DMS 273 treated with DMSO at 0.1 percent for 48 hours (cell line): ENCODE measurements around the gene ETV7.
A peak's percentile ranks its signal among the peaks of the same experiment; 100 is the strongest.
"Not testable (repeated sequence)": the region's sequence is repeated elsewhere in the genome, so short reads cannot be mapped to it uniquely, and the experiment has no call there.

Source experiments
- DNase-seq: peaks from one replicate; lab custom pipeline; 2025; lab: John Stamatoyannopoulos, UW

Gene ETV7

GRCh38 chr6:36387440-36388303 lies at the start of gene ETV7:
ETV7 (minus strand) TSS chr6:36387669; CDS start chr6:36387541, 128 bp downstream.
- DNase-seq, result no peak

GRCh38 chr6:36436466-36436865 lies 49.0 kb upstream of the ETV7 start:
- no peak for DNase-seq

- DNase-seq, result no peak
Measured at GRCh38 chr6:36432151-36432671, 44.7 kb upstream of the ETV7 start.

- no peak for DNase-seq
Measured at GRCh38 chr6:36431197-36431596, 43.7 kb upstream of the ETV7 start.

- no peak for DNase-seq
Measured at GRCh38 chr6:36430351-36430750, 42.9 kb upstream of the ETV7 start.

GRCh38 chr6:36428911-36429310 lies 41.4 kb upstream of the ETV7 start:
- no peak for DNase-seq

GRCh38 chr6:36426622-36427021 lies 39.2 kb upstream of the ETV7 start:
- DNase-seq, result no peak

GRCh38 chr6:36423101-36423824 lies 35.8 kb upstream of the ETV7 start:
- DNase-seq, result peak; percentile 97

- no peak for DNase-seq
Measured at GRCh38 chr6:36422714-36423100, 35.2 kb upstream of the ETV7 start.

GRCh38 chr6:36419310-36419709 lies 31.8 kb upstream of the ETV7 start:
- DNase-seq, result no peak

GRCh38 chr6:36418558-36418957 lies 31.1 kb upstream of the ETV7 start:
- DNase-seq, result no peak

GRCh38 chr6:36414481-36414880 lies 27.0 kb upstream of the ETV7 start:
- no peak for DNase-seq

- no peak for DNase-seq
Measured at GRCh38 chr6:36413489-36414480, 26.3 kb upstream of the ETV7 start.

- DNase-seq, result not testable (repeated sequence)
Measured at GRCh38 chr6:36409718-36410117, 22.2 kb upstream of the ETV7 start.

GRCh38 chr6:36404164-36404563 lies 16.7 kb upstream of the ETV7 start:
- no peak for DNase-seq

- DNase-seq, result no peak
Measured at GRCh38 chr6:36402481-36402880, 15.0 kb upstream of the ETV7 start.

GRCh38 chr6:36399970-36400369 lies 12.5 kb upstream of the ETV7 start:
- DNase-seq, result no peak

- DNase-seq, result no peak
Measured at GRCh38 chr6:36392621-36393020, 5.2 kb upstream of the ETV7 start.

GRCh38 chr6:36389353-36389752 lies 1.9 kb upstream of the ETV7 start:
- no peak for DNase-seq

GRCh38 chr6:36386495-36387439 lies 702 bp downstream of the ETV7 start:
- no peak for DNase-seq

- no peak for DNase-seq
Measured at GRCh38 chr6:36384095-36384494, 3.4 kb downstream of the ETV7 start.
